Activated CD4-positive, alpha-beta T cell treated with anti-CD3 and anti-CD28 coated beads, Interleukin-2, amount 10 ng/mL, durations not matched to agents 24 days and 14 days (primary cell): ENCODE measurements around the gene CPT1B. TPM values are rescaled to one million over a fixed set of nuclear protein-coding genes. Genes with fewer than 3 reads are reported as not detected.

Source experiments
- DNase-seq: peaks from one replicate; pipeline ENCODE4 v3.0.0; 2022
- H3K27ac Mint-ChIP-seq: one replicate; pipeline ENCODE4 v1.8.0; 2022; ENCODE audit warnings: mild to moderate bottlenecking, mixed read lengths
- H3K27me3 Mint-ChIP-seq: one replicate; pipeline ENCODE4 v1.8.0; 2022; ENCODE audit warnings: mixed read lengths
- H3K36me3 Mint-ChIP-seq: one replicate; pipeline ENCODE4 v1.8.0; 2022; ENCODE audit warnings: low read depth, mild to moderate bottlenecking, mixed read lengths
- H3K4me1 Mint-ChIP-seq: one replicate; pipeline ENCODE4 v1.8.0; 2021; ENCODE audit warnings: mixed read lengths
- H3K4me3 Mint-ChIP-seq: one replicate; pipeline ENCODE4 v1.8.0; 2022; ENCODE audit warnings: mild to moderate bottlenecking, moderate library complexity, mixed read lengths
- H3K9me3 Mint-ChIP-seq: one replicate; pipeline ENCODE4 v1.8.0; 2021; ENCODE audit warnings: mixed read lengths
- intact Hi-C: fragments of 100-400 bp; cut with micrococcal nuclease; formaldehyde crosslinking; loops from one replicate; pipeline ENCODE4 v1.15.1; 2023
- total RNA-seq: library from RNA; stranded (reverse); gene quantifications from 2 replicates; pipeline ENCODE4 v1.2.3, GENCODE V29; 2022

Gene CPT1B
- total RNA-seq, 1 donor from 2014 or later: 71.5 TPM

DNA sequence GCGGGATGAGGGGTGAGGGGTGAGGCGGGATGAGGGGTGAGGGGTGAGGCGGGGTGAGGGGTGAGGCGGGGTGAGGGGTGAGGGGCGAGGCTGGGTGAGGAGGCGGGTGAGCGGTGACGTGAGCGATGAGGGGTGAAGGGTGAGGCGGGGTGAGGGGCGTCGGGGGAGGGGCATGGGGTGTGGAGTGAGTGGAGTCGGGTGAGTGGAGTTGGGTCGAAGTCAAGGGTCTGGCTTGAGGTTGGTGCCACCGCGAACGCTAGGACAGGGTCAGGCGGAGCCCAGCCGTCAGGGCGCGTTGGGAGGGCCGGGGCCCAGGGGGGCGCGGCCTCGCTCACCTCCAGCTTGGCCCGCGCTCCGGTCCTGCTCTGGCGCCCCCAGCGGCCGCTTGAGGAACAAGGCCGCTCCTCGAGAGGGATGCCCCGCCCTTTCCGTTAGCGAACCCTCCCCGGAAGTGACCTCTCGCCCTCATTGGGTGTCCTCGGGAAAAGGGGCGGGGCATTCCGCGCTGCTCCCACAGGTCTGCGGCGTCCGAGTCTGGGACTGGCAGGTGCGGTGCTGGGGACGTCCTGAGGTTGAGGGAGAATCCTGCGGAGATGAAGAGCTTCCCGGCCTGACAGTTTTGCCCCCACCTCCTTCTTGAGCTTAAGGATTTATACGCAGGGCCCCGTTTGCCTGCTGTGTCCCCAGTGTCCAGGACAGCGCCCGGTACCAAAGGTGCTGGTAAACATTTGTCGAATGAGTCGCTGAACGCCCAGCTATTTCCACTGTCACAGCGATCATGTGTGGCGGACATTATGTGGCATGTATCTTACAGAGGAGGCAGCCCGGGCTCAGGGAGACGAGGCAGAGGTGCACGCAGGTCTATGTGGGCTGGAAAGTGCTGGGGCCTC is 15.5 kb downstream of the CPT1B start, which contains the start of gene SYCE3:
Gene SYCE3 (minus strand): TSS at position 397 of the 890 bp plus-strand sequence. CDS start 6,514 bp downstream, outside the sequence.
- Mint-ChIP-seq H3K36me3 (peaks cover 1% of the 10 kb centered on the region), H3K9me3 (no peaks in the 10 kb centered on the region)
- peak; percentile 100 for DNase-seq

DNA sequence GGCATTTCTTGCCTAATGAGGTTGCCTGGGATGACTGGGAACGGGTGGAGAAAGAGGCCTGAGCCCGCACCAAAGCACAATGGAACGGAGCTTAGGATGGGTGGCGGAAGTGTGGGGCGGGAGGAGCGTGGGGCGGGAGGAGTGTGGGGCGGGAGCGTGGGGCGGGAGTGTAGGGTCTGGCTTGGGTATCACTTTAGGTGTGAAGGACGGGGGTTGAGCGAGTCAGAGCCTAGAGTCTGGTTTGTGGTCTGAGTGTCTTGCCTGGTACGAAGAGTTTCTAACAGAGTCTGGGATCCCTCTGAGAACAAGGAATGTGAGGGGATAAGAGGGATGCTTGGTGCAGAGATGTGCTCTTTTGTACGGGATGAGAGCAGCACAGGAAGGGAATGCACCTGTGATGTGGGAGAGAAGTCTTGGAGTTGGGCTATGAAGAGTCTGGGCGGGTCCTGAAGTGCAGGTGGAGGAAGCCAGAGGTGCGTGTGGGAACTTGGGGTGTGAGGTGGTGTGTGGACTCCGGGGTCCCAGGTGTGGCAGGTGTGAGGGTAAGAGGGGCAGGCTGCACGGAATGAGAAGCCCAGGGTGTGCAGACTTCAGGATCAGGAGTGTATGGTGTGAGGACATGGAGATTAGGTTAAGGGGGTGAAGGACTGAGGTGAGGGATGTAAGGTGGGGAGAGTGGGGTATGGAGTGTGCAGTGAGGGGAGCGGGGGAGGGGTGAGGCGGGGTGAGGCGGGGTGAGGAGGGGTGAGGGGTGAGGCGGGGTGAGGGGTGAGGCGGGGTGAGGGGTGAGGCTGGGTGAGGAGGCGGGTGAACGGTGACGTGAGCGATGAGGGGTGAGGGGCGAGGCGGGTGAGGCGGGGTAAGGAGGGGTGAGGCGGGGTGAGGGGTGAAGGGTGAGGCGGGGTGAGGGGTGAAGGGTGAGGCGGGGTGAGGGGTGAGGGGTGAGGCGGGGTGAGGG is 16.5 kb downstream of the CPT1B start:
- DNase-seq: no peak
- H3K9me3 Mint-ChIP-seq: no peaks in the 10 kb centered on the region
- H3K4me3 Mint-ChIP-seq: peak overlapping the region; percentile 72
- peaks cover 21% of the 10 kb centered on the region for H3K4me1 Mint-ChIP-seq
- H3K27ac Mint-ChIP-seq: peak overlapping the region; percentile 67
- peaks cover 14% of the 10 kb centered on the region for H3K27me3 Mint-ChIP-seq
- H3K36me3 Mint-ChIP-seq: no peaks in the 10 kb centered on the region
- intact Hi-C loops: loop anchor here (2.0 kb wide), 2 partner anchors 23 to 31 kb away; partner anchors contain the start of gene TYMP

More for the DNA sequence above, 15.5 kb downstream of the CPT1B start, which contains the start of gene SYCE3:
- intact Hi-C loops: loop anchor here (1.0 to 2.0 kb wide), 4 partner anchors 20 to 36 kb away; partner anchors contain the start of genes CHKB and TYMP
- H3K4me3 Mint-ChIP-seq: peak within 1 kb of the TSS; percentile 94
- H3K27me3 Mint-ChIP-seq: peaks cover 14% of the 10 kb centered on the region
- peak within 1 kb of the TSS; percentile 85 for H3K27ac Mint-ChIP-seq
- peaks cover 21% of the 10 kb centered on the region for H3K4me1 Mint-ChIP-seq

DNA sequence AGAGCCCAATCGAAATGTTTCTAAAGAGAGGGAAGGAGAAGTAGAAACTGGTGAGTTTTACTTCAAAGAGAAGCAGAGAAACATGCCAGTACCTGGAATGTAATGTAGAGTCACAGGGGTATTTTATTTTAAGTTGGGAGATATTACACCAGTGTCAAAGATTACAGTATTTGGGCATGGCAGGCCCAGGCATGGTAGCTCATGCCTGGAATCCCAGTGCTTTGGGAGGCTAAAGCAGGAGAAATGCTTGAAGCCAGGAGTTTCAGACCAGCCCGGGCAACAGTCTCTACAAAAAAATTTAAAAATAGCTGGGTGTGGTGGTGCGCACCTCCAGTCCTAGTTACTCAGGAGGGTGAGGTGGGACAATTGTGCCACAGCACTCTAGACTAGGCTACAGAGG is 18.2 kb downstream of the CPT1B start:
- H3K27ac Mint-ChIP-seq: no peak overlapping the region
- H3K4me1 Mint-ChIP-seq: peaks cover 21% of the 10 kb centered on the region
- peaks cover 14% of the 10 kb centered on the region for H3K27me3 Mint-ChIP-seq
- H3K4me3 Mint-ChIP-seq: no peak overlapping the region
- no peak for DNase-seq
- H3K36me3 Mint-ChIP-seq: no peaks in the 10 kb centered on the region
- intact Hi-C loops: no loop called here
- no peaks in the 10 kb centered on the region for H3K9me3 Mint-ChIP-seq

DNA sequence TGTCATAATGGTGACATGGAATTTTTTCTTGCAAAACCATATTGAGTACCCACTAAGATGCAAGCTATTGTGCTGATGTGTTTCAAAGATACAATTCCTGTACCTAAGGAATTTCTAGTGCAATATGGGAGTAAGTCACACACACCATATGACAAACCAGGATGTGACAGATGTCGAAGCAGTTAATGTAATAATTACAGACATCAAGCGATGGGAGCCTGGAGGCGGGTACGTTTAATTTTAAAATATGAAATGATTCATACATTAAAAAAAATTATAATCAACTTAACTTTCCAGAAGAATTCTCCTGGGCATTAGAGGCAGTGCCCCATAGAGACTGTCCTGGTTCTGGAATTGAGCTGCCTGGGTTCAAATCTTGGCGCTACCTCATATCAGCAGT is 21.5 kb downstream of the CPT1B start:
- Mint-ChIP-seq H3K36me3 (no peaks in the 10 kb centered on the region), H3K27ac (no peak overlapping the region), H3K9me3 (no peaks in the 10 kb centered on the region), H3K4me1 (peaks cover 8% of the 10 kb centered on the region), H3K4me3 (no peak overlapping the region), H3K27me3 (peaks cover 2% of the 10 kb centered on the region)
- no peak for DNase-seq
- intact Hi-C loops: no loop called here

DNA sequence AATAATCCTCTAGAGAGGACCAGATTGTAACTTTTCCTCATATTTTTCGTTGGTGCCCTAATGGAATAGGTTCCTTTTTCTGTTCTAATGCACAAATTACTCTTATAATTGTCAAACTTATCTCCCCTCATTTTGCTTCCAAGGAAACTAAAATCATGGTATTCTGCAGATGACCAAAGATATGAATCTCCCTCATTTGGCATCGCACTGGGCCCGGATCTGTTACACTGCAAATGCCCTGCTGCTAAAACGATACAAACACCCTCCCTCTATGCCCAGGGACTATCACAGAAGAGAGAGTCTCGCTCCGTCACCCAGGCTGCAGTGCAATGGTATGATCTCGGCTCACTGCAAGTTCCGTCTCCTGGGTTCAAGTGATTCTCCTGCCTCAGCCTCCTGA is 24.9 kb downstream of the CPT1B start:
- Mint-ChIP-seq H3K4me1 (peaks cover 8% of the 10 kb centered on the region), H3K27ac (no peak overlapping the region), H3K4me3 (no peak overlapping the region), H3K9me3 (no peaks in the 10 kb centered on the region), H3K27me3 (no peaks in the 10 kb centered on the region), H3K36me3 (peaks cover 4% of the 10 kb centered on the region)
- no peak for DNase-seq
- intact Hi-C loops: no loop called here

DNA sequence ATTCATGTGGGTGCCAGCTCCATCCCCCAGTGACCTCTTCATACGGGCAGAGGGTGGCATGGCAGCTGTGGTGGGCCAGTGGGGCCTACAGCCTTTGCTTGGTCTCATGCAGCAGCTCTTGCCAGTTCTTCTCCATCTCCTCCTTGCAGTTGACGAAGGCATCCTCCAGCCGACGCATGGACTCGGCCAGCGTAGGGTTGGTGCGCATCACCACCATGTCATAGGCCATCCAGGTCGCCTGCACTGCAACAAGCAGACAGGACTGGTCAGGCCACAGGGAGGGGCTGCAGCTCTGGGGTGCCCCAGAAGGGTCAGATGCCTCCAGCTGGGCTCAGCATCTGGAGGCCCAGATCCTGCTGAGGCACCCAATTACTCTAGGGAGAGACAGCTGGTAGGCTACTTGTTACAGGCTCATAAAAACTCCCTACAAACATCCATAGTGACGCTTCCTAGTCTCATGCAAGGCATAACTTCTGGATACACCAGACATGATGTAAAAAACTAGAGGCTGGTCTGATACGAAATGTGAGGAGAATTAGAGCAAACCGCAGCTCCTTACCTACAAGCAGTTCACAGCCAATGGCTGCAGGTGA is 27.0 kb downstream of the CPT1B start:
- H3K4me3 Mint-ChIP-seq: no peak overlapping the region
- DNase-seq: no peak
- no peak overlapping the region for H3K27ac Mint-ChIP-seq
- H3K4me1 Mint-ChIP-seq: peaks cover 13% of the 10 kb centered on the region
- H3K9me3 Mint-ChIP-seq: no peaks in the 10 kb centered on the region
- intact Hi-C loops: no loop called here
- H3K27me3 Mint-ChIP-seq: no peaks in the 10 kb centered on the region
- peaks cover 4% of the 10 kb centered on the region for H3K36me3 Mint-ChIP-seq

DNA sequence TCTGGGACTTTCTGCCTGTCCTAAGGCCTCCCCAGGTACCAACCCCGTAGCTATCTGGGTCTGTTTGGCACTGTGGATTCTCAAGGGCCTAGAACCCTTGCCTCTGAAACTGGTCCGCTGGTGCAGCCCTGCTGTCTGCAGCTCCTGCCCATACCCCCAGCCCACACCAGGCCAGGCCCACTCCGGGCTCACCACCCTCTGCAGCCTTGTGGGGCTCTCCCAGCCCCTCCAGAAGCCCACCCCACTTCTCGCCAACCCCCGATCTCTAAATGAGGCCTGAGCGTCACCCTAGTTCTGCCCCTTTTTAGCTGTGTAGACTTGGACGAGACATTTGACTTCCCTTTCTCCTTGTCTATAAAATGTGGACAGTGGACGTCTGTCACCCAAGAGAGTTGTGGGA is 27.8 kb downstream of the CPT1B start:
- intact Hi-C loops: no loop called here
- Mint-ChIP-seq H3K4me1 (peaks cover 20% of the 10 kb centered on the region), H3K36me3 (peaks cover 4% of the 10 kb centered on the region), H3K27me3 (no peaks in the 10 kb centered on the region), H3K27ac (peak overlapping the region; percentile 88), H3K4me3 (peak overlapping the region; percentile 84), H3K9me3 (no peaks in the 10 kb centered on the region)
- DNase-seq: no peak

DNA sequence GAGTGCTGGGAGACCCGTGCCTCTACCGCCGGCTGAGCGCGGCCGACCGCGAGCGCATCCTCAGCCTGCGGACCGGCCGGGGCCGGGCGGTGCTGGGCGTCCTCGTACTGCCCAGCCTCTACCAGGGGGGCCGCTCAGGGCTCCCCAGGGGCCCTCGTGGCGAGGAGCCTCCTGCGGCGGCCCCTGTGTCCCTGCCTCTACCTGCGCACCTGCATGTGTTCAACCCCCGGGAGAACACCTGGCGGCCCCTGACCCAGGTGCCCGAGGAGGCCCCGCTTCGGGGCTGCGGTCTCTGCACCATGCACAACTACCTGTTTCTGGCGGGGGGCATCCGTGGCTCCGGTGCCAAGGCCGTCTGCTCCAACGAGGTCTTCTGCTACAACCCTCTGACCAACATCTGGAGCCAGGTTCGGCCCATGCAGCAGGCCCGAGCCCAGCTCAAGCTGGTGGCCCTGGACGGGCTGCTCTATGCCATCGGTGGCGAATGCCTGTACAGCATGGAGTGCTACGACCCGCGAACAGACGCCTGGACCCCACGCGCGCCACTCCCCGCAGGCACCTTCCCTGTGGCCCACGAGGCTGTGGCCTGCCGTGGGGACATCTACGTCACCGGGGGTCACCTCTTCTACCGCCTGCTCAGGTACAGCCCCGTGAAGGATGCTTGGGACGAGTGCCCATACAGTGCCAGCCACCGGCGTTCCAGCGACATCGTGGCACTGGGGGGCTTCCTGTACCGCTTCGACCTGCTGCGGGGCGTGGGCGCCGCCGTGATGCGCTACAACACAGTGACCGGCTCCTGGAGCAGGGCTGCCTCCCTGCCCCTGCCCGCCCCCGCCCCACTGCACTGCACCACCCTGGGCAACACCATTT is 29.1 kb downstream of the CPT1B start:
- Mint-ChIP-seq H3K4me3 (peak overlapping the region; percentile 84), H3K4me1 (peaks cover 31% of the 10 kb centered on the region), H3K36me3 (peaks cover 4% of the 10 kb centered on the region), H3K9me3 (no peaks in the 10 kb centered on the region), H3K27ac (peak overlapping the region; percentile 84), H3K27me3 (no peaks in the 10 kb centered on the region)
- no peak for DNase-seq
- intact Hi-C loops: no loop called here

DNA sequence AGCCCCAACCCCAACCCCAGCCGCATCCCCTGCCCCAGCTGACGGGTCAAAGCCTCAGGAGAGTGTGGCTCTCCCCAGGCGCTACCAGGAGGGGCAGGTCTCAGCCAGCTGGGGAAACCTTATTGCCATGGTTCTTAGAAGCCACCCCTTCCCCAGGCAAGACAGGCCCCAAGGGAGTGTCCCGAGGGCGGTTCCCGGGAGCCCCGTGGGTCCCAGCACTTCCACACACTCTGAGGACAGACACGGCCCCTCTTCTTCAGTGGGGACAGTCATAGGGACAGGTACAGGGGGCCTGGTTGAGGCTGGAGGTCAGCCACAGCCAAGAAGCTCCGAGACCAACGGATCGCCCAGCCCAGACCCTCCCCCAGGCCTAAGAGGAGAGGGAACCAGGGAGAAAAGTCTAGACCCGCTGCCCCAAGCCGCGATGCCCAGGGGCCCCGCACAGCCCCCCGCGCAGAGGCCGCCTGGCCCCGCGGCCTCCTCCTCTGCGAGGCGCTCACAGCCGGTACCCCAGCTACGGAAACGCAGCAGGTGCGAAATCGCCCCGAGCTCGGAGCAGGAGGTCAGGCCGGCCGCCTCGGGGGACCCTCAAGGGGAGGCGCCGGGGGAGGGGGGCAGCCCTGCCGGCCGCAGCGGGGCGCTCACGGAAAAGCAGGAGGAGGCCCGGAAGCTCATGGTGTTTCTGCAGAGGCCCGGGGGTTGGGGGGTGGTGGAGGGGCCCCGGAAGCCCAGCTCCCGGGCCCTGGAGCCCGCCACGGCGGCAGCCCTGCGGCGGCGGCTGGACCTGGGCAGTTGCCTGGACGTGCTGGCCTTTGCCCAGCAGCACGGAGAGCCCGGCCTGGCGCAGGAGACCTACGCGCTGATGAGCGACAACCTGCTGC is 29.9 kb downstream of the CPT1B start:
- no peaks in the 10 kb centered on the region for H3K9me3 Mint-ChIP-seq
- H3K4me1 Mint-ChIP-seq: peaks cover 31% of the 10 kb centered on the region
- DNase-seq: peak; percentile 90
- intact Hi-C loops: no loop called here
- peak overlapping the region; percentile 84 for H3K27ac Mint-ChIP-seq
- peaks cover 4% of the 10 kb centered on the region for H3K36me3 Mint-ChIP-seq
- H3K27me3 Mint-ChIP-seq: no peaks in the 10 kb centered on the region
- peak overlapping the region; percentile 74 for H3K4me3 Mint-ChIP-seq

DNA sequence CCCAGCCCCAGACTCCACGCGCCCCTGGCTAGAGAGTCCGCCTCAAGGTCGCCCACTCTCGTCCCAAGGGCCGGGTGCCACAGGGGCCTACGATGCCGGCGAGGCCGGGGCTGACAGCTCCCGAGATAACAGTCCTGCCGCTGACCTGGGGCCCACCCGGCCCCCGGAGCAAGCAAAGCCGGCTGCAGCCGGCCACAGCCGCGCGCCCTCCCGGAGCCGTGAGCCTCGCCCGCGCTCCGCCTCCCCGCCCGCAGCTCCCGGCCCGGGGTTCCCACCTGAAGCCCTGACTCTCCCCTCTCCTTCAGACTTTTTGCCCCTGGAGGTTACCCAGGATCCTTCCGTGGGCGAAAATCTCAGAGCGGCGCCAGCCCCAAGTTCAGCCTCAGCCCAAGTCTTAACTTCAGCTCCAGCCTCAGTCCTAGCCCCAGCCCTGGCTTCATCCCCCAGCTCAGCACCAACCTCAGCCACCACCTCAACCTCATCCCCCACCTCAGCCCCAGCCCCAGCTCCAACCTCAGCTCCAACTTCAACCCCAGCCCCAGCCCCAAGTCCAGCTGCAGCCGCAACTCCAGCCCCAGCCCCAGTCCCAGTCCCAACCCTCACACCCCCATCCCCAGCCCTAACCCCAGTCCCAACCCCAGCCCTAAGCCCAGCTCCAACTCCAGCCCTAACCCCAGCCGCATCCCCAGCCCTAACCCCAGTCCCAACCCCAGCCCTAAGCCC is 30.8 kb downstream of the CPT1B start:
- H3K4me1 Mint-ChIP-seq: peaks cover 34% of the 10 kb centered on the region
- no peaks in the 10 kb centered on the region for H3K9me3 Mint-ChIP-seq
- peak overlapping the region; percentile 67 for H3K4me3 Mint-ChIP-seq

DNA sequence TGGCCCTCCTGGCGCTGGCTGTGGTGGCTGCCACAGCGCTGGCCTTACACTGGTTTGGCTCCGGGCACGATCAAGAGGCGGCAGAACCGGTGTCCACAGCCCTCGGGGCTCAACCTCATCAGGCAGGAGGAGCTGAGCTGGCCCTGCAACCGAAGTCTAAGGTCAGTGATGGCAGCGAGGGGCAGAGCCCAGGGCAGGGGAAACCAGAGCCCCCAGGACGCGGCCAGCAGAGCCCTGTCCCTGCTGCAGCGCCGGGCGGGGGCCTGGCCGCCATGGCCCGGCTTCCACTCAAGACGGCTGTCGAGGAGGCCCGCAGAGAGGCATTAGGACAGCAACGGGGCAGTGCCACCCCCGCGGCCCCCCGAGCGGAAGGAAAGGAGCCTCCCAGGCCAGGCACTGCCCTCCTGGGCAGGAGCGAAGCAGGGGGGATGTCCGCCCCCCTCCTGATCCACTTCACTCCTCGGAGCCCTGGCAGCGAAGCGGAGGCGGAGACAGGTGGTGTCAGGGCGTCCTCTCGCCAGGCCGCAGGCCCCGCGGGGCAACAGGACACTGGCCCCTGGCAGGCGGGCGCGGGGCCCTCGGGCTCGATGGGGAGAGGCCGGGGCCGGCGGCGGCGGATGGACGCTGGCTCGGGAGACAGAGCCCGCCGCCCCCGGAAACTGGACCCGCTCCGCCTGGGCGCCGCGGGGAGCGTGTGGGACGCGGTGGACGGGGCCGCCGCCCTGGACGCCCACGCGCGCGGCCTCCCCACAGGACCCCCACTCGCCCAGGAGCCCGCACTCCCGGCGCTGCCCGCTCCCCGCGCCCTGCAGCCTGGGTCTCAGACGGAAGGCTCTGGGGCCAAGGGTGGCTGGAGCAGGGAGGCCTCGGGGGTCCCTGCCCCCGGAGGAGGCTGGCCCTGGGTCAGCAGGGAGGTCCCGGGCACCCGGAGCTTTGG is 31.6 kb downstream of the CPT1B start:
- intact Hi-C loops: no loop called here
- peaks cover 42% of the 10 kb centered on the region for H3K4me1 Mint-ChIP-seq
- peak overlapping the region; percentile 86 for H3K27ac Mint-ChIP-seq
- no peaks in the 10 kb centered on the region for H3K9me3 Mint-ChIP-seq
- H3K4me3 Mint-ChIP-seq: peak overlapping the region; percentile 59
- no peak for DNase-seq
- no peaks in the 10 kb centered on the region for H3K27me3 Mint-ChIP-seq
- H3K36me3 Mint-ChIP-seq: peaks cover 7% of the 10 kb centered on the region

More for the DNA sequence above, 30.8 kb downstream of the CPT1B start:
- Mint-ChIP-seq H3K36me3 (peaks cover 7% of the 10 kb centered on the region), H3K27ac (peak overlapping the region; percentile 84), H3K27me3 (no peaks in the 10 kb centered on the region)
- intact Hi-C loops: no loop called here
- no peak for DNase-seq
